Fibroblast of pulmonary artery (primary cell): ENCODE results near the gene MGAT1.
"Not testable (repeated sequence)": the region's sequence is repeated elsewhere in the genome, so short reads cannot be mapped to it uniquely, and the experiment has no call there.

ENCODE experiments used
- DNase-seq: peaks from one replicate; pipeline ENCODE4 v3.0.0-alpha.2; 2010; ENCODE audit warnings: low read depth
- H3K4me3 ChIP-seq: replicated peaks from 2 replicates; pipeline ENCODE4 v1.5.1; 2011; ENCODE audit warnings: low read depth, mild to moderate bottlenecking, control low read depth, low read length, moderate library complexity
- CTCF ChIP-seq: IDR thresholded peaks from 2 replicates; pipeline ENCODE4 v1.5.1; 2011; ENCODE audit warnings: mild to moderate bottlenecking, control low read depth, low read length, inconsistent platforms; ENCODE audit errors: missing control alignments

Gene MGAT1

GRCh38 chr5:180744253-180744652 is 58.4 kb downstream of the MGAT1 start:
- no peak overlapping the region for H3K4me3 ChIP-seq
- no peak for TF ChIP-seq CTCF
- no peak for DNase-seq

- H3K4me3 ChIP-seq: no peak overlapping the region
- no peak for DNase-seq
- TF ChIP-seq CTCF: no peak
These were observed 59.9 kb downstream of the MGAT1 start for GRCh38 chr5:180742727-180743126.

GRCh38 chr5:180740953-180741352 is 61.7 kb downstream of the MGAT1 start:
- not testable (repeated sequence) for DNase-seq, H3K4me3 ChIP-seq

GRCh38 chr5:180739958-180740357 is 62.6 kb downstream of the MGAT1 start, which contains the start of gene OR2Y1:
OR2Y1 (minus strand) TSS chr5:180740058; CDS start chr5:180740058, 0 bp downstream.
- no peak within 1 kb of the TSS for H3K4me3 ChIP-seq
- TF ChIP-seq CTCF: no peak
- DNase-seq: no peak

DNA sequence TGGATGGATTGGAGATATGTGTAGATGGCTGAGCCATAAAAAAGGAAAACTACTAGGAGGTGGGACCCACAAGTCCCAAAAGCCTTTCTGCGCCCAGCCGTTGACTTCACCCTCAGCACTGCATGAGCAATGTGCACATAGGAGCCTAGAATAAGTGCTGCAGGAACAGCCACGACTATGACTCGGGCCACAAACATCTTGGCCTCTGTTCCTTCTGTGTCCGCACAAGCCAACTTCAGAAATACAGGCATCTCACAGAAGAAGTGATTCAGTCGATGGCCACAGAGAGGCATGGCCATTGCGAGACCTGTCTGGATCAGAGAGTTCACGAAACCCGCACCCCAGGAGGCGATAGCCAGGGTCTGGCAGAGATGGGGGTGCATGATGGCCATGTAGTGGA is 63.3 kb downstream of the MGAT1 start:
- no peak for TF ChIP-seq CTCF
- H3K4me3 ChIP-seq: no peak overlapping the region
- DNase-seq: no peak

DNA sequence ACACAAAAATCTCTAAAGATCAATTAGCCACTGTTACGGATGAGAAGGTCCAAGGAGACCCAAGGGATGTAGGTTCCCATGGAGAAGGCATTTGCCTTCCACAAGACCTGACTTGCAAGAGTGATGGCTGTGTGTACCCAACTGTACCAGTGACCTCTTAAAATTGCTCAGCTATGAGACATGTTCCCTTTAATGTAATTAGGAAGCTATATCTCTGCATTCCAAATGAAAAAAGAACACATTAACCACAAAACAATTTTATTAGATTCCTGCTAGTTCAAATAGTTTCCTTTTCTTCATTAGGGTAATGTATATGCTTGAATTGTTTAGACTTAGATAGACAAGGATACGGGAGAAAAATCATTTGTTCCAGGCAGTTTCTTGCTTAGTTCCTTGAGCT is 66.1 kb downstream of the MGAT1 start:
- no peak for TF ChIP-seq CTCF
- H3K4me3 ChIP-seq: no peak overlapping the region
- DNase-seq: no peak
